Left cardiac atrium (tissue), 4 donors: ENCODE data around the gene FOXF1. TPM values are rescaled to one million over a fixed set of nuclear protein-coding genes. Genes with fewer than 3 reads are reported as not detected.

Experiments used
- ATAC-seq, 2 donors: fragments of 200-7000 bp; cut with Tn5 transposase; one replicate each; pipeline ENCODE4 v1.9.1; 2020; ENCODE audit warnings: mild to moderate bottlenecking in 2 of 2, moderate library complexity in 2 of 2
- DNase-seq: peaks from one replicate; pipeline ENCODE4 v3.0.0-alpha.2; 2020
- intact Hi-C, 2 donors: fragments of 100-400 bp; cut with DNase I; formaldehyde crosslinking; loops; one replicate each; pipeline versions ENCODE4 v1.14.1 to v1.15.1; 2022 to 2023
- total RNA-seq, 2 donors: library from RNA; stranded (reverse); fragmentation: NEBNext Ultra II Directional; extraction: Animal tissue kit (Norgen Biotek cat#: 25700); gene quantifications; one replicate each; pipeline ENCODE4 v1.2.1, GENCODE V29; 2021
- donor health status: DM: no; HTN: yes; CAD: no.
- donor health status: DM: no; HTN: yes; CAD: no; lungs with severe emphysema.
- donor health status: DM: yes; HTN: yes; CAD: no.
- donor health status: Dilated cardiomyopathy.

The FOXF1 gene
- total RNA-seq, 2 donors from 2014 or later = 0.24 to 0.41 TPM

GRCh38 chr16:86545954-86546637 lies 35.8 kb downstream of the FOXF1 start:
- ATAC-seq (peak in 1 of 2 donors; percentile 16), DNase-seq (no peak)

DNA sequence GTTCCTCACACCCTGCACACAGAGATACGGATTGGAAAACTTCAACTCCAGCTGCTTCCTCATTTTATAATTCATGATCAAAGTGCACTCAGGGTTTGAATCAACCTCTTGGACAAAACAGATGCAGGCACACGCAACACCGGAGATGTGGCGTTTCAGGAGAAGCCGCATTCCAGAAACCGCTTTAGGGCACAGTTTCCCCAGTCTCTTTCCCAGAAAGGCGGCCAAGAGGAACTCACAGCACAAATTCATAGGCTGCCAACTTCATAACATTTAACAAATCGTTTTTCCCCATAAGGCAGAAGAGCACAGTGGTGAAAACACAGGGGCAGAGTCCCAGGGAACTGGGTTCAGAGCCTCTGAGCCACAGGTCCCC lies 36.3 kb downstream of the FOXF1 start:
- DNase-seq (no peak), ATAC-seq (no peak)
- intact Hi-C loops = no loop called here

More at GRCh38 chr16:86545954-86546637, 35.8 kb downstream of the FOXF1 start:
- intact Hi-C loops = no loop called here

GRCh38 chr16:86547286-86547685 lies 37.0 kb downstream of the FOXF1 start:
- DNase-seq (no peak), ATAC-seq (no peak)
- intact Hi-C loops = no loop called here

DNA sequence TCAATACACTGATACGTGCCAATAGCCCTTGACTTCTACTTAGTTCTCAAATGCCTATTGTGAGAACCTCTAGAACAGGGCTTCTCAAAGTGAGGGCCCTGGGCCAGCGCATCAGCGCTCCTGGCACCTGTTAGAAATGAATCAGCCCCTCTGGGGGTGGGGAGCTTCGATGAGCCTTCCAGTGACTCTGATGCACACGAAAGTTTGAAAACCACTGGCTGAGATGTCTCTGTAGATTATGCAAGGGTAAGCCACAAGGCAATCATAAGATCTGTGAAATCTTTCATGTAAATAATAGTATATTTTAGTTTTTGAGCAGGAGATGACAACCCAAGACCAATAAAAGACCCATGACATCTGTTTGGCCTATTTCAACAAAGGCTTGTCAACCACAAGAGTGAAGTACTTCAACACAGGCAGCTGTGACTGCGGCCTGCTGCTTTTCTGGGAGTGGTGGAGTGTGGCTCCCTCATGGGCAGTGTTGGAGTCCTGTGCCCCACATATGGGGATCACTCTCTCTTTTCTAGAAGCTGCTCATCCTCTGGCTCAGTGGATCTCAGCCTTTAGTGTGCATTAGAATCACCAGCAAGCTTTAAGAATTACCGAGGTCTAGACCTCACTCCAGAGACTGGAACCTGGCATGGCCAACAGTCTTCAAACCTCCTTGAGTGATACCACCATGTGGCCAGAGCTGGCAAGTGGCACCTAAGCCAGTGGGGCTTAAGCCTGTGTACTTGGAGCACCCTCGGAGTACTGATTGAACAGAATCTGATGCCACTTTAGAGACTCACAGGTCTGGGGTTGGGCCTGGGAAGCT lies 39.0 kb downstream of the FOXF1 start:
- ATAC-seq (no peak), DNase-seq (no peak)
- intact Hi-C loops = no loop called here

- intact Hi-C loops = no loop called here
- DNase-seq = no peak
- ATAC-seq = no peak
These were observed 39.5 kb downstream of the FOXF1 start for GRCh38 chr16:86549893-86550190.

DNA sequence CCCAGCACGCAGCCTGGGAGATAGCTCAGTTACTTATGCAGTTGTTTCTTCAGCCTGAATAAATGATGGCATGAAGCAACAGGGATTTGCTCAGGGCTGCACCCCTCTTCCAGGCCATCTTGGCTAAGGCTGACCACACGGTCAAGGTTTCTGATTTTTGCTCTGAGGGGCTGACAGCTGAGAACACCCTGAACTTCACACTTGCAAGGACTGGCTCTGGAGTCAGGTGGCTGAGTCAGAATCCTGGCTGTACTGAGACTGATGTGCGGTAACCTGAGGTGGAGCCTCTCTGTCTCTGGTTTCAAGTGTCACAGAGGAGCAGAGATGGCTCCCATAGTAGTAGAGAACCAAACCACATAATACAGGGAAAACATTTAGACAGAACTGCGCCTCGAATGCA lies 40.0 kb downstream of the FOXF1 start:
- intact Hi-C loops = no loop called here
- DNase-seq = no peak
- no peak for ATAC-seq

GRCh38 chr16:86553356-86553755 lies 43.0 kb downstream of the FOXF1 start:
- intact Hi-C loops = no loop called here
- ATAC-seq (no peak), DNase-seq (no peak)

DNA sequence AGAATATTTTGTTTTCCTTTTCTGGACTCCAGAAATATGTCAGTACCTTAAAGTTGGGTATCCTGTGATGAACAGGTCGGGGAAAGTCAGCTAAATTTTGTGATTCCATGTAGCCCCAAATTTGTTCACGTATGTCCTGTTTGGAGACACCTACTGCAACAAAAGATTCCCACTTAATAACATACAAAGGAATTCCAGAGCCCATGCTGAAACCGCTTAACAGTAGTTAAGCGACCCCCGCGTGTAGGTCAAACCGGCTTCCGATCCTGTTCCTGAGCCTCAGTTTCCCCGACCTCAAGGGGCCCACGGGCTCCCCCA lies 44.2 kb downstream of the FOXF1 start:
- DNase-seq (no peak), ATAC-seq (peak in 1 of 2 donors; percentile 3)
- intact Hi-C loops = no loop called here

- ATAC-seq (peak; percentile 98 to 99), DNase-seq (peak; percentile 94)
- intact Hi-C loops = no loop called here
These were observed 44.8 kb downstream of the FOXF1 start, which contains the start of gene MTHFSD for GRCh38 chr16:86554917-86555703. TSS of gene MTHFSD (minus strand) at chr16:86555235. CDS start at chr16:86555184, 51 bp downstream.

- DNase-seq (no peak), ATAC-seq (peak in 1 of 2 donors; percentile 3)
- intact Hi-C loops = no loop called here
These were observed 45.4 kb downstream of the FOXF1 start for GRCh38 chr16:86555704-86556075.

GRCh38 chr16:86556576-86556975 lies 46.2 kb downstream of the FOXF1 start:
- DNase-seq = no peak
- intact Hi-C loops = no loop called here
- ATAC-seq = no peak

DNA sequence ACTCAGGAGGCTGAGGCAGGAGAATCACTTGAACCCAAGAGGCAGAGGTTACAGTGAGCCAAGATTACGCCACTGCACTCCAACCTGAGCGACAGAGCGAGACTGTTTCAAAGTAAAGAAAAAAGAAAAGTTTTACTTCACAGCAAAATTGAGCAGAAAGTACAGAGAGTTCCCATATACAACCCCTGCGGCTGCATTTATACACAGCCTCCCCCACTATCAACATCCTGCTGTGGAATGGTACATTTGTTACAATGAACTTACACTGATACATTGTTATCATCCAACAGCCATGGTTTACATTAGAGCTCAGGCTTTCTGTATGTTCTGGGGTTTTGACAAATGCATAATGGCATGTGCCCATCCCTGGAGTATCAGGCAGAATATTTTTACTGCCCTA lies 47.3 kb downstream of the FOXF1 start:
- ATAC-seq (no peak), DNase-seq (no peak)
- intact Hi-C loops = no loop called here

DNA sequence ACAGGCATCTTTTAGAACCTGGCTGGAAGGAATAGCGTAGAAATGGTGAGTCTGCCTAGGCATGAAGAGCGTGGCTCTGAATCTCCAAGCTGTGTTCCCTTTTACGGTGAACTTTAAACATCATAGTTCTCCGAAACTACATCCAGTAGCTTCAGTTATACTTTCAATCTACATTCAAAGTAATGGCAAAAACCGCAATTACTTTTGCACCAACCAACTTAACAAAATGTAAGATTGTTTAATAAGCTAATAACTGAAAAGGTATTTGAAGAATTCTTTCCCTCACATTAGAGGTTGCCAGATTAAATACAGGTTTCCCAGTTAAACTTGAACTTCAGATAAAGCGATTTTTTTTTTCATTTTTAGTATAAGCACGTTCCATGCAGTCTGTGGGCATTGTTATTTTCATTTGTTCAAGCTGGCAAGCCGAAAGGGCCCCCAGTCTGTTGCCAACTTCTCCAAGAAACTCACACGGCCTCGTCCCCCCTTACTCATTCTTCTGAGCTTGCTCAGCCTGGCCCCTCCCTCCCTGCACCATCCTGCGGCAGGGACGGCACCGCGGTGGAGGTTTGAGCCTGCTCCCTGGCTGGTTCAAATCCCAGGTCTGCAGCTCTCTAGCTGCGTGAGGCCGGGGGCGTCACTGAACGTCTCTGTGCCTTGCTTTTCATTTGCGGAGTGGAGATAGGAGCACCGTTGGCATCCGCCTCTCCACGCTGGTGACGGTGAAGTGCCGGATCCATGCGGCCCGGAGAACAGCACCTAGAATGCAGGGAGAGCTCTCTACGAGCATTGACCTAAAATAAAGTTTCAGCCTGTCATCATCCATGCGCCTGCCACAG lies 48.2 kb downstream of the FOXF1 start:
- intact Hi-C loops = no loop called here
- ATAC-seq = no peak
- DNase-seq = no peak

DNA sequence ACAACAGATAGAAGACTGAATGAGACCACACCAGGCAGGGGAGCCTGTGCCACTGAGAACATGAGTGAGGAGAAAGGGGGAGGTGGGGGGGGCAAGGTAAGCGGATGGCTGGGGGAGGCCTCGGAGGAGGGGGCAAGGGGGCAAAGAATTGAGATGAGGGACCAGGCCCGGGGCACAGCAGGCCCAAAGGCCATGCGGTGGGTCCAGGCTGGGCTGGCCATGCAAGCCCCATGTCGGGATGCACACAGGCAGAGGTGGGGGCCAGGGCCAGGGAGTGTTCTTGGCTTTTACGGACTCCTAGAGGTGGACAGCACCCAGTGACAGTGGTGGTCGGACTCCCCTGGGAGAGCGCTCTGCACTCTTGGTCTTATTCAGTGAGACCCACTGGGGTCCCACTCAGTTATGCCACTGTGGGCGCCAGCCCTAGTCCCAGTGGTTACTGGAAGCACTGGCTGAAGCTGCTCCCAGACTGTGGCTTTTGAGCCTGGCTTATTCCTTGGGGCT lies 49.5 kb downstream of the FOXF1 start:
- intact Hi-C loops = loop anchor here in 1 of 2 donors (5.0 kb wide), 1 partner anchor 497 kb away; no protein-coding TSS in a partner anchor
- no peak for ATAC-seq
- DNase-seq = no peak

- intact Hi-C loops = loop anchor here in 1 of 2 donors (5.0 kb wide), 1 partner anchor 495 kb away; no protein-coding TSS in a partner anchor
- DNase-seq = no peak
- no peak for ATAC-seq
These were observed 52.0 kb downstream of the FOXF1 start for GRCh38 chr16:86562356-86562755.

- DNase-seq (peak; percentile 90), ATAC-seq (peak; percentile 56 to 74)
- intact Hi-C loops = loop anchor here (1.0 to 5.0 kb wide), 3 partner anchors 494 to 715 kb away; no protein-coding TSS in a partner anchor
These were observed 53.4 kb downstream of the FOXF1 start for GRCh38 chr16:86563469-86564345.
